T47D (cell line): ENCODE measurements around the gene SLC6A6.

Source experiments
- DNase-seq, 2 experiments: peaks; one replicate each; pipeline versions ENCODE4 v3.0.0 to v3.0.0-alpha.2; 2011 to 2012; ENCODE audit warnings: low read depth in 1 of 2, low spot score in 1 of 2
- JUND ChIP-seq: IDR thresholded peaks from 2 replicates; pipeline ENCODE4 v1.6.1; 2012; ENCODE audit warnings: low read depth
- in situ Hi-C: cut with HindIII; loops from 2 replicates; pipeline ENCODE4 v1.10.0; 2016; ENCODE audit warnings: low sequenced_read_pairs, low pct_unique_long_range_greater_than_20kb

The SLC6A6 gene

DNA sequence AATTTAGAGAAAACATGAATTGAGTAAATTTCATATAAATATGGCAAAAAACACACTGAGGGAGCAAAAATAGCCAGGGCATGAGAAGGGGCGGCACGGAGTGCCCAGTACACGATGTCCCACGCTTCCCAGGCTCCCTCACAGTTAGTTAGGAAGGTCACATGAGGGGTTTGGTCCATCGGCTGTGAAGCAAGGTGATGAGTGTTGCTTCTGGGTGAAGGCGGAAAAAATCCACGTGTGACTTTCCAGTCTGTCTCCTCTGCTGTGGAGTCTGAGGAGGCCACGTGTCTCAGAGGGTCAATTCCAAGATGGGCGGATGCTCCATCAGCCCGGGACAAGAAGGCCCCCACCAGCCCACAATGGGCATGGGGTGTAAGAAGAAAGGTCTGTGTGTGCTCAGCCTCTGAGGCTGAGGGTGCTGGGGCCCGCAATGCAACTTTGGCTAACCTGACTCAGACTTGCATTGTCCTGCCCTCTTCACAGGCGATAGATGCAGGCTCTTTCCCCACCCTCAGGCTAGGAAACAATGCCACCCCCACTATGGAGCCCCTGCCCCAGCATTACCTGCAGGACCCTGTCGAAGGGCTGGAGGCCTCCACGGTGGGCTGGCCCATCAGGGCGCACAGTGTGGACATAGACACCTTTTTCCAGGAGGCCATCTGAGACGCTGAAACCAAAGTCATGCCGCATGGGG, 92.0 kb downstream of the SLC6A6 start:
- TF ChIP-seq JUND, result no peak
- in situ Hi-C loops, result no loop called here
- no peak for DNase-seq

- DNase-seq, result no peak
- in situ Hi-C loops, result no loop called here
- no peak for TF ChIP-seq JUND
These were observed 92.5 kb downstream of the SLC6A6 start for GRCh38 chr3:14494973-14495300.

- no peak for DNase-seq
- TF ChIP-seq JUND, result no peak
- in situ Hi-C loops, result no loop called here
These were observed 93.9 kb downstream of the SLC6A6 start for GRCh38 chr3:14496351-14496750.

DNA sequence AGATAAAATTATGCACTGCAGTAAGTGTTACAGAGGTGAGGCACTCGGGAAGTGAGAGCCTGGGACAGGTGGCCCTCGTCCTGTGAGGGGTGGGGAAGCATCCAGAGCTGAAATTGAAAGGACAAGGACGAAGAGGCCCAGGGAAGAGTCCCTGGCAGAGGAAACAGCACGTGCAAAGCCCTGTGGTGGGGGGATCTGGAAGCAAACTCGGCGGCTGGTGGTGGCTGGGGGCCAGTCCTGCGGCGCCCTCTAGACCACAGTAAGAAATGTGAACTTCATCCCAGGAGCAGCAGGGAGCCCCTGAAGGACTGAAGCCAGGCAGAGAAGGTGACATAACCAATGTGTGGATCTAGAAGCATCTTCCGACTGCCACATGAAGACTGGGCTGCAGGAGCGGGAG, 94.9 kb downstream of the SLC6A6 start:
- in situ Hi-C loops, result no loop called here
- DNase-seq, result no peak
- TF ChIP-seq JUND, result no peak

DNA sequence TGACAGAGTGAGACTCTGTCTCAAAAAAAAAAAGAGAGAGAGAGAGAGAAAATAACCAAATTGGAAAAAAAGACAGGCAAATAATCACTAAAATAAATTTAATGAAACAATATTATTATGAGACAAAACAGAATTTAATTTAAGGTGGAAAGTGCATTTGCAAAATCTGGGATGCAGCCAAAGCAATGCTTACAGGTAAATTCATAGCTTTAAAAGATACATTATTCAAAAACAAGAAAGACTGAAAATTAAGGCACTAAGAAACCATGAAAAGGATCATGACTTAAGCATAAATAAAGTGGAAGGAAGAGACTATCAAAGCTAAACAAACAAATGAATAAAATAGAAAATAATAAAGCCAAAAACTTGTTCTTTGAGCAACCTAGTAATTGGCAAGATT, 100.1 kb downstream of the SLC6A6 start:
- in situ Hi-C loops, result no loop called here
- TF ChIP-seq JUND, result no peak
- DNase-seq, result no peak

DNA sequence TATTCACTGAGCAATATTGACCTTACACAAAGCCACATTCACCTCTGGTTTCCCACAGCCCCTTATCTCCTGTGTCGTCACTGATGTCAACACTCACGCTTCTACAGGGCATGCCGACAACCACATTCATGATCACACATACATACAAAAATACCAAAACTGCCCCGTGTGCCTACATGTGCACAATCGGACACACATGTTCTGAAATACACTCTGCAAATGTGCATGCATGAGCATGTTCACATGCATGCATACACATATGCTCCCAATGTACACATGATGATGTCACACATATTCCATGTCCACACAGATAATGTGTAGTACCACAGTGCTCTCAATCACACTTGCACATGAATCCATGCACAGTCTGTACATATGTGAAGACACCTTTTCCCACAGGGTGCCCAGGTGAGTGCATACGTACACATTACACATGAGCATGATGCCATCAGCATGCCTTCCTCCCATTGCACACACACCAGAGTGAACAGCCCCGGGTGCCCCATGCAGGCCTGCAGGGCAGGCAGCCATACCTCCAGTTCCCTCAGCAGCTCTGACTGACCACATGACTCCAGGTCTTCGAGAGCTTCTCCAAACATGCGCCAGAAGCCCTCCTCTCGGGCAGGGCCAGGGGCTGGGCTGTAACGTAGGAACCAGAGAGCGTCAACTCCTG, 100.8 kb downstream of the SLC6A6 start:
- in situ Hi-C loops, result no loop called here
- DNase-seq, result no peak
- TF ChIP-seq JUND, result no peak

DNA sequence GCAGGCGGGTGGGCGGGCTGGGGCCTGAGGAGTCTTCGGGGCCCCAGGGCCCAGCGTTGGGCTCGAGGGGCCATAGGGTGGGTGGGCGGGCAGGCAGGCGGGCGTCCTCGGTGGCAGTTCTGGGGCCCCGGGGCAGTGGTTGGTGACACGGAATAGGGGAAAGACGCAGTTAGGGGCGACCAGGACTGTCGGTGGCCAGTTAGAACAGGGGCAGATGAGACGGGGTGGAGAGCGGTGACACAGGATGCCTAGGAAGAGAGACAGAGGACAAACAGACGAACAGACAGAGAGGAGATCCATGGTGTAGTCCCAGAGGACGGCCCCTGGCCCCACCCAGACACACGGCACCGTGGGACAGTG, 101.3 kb downstream of the SLC6A6 start:
- DNase-seq, result no peak
- no peak for TF ChIP-seq JUND
- in situ Hi-C loops, result no loop called here

GRCh38 chr3:14505001-14505802, 102.8 kb downstream of the SLC6A6 start:
- no peak for TF ChIP-seq JUND

DNA sequence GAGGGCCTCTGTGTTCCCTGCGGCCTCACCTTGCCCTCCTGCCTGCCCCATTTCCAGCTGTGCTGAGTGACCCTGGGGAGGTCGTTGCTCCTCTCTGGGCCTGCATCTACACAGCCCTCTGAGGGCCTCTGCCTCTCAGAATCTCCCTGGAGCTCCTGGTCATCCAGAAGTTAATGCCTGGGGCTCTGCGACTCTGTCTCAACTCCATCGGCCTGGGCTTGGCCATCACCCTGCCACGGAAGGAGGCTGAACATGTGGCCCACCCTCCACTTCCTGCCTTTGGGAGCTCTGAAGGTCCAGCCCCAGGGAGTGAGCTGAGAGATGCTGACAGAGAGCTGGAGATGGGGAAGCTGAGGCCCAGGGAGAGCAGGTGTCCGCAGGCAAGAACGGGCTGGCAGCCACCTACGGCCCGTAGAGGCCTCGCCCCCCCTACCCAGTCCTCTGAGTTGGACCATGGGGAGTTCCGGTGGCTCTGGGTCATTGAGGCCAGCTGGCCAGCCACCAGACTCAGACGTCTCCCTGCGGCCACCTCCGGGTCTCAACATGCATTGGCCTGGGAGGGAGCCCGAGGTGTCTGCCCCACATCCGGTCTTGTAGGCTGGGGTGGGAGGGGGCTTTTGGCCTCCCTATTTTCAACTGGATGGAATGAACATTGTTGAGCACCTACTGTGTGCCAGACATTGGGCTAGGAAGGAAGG, 103.5 kb downstream of the SLC6A6 start:
- in situ Hi-C loops, result no loop called here
- no peak for TF ChIP-seq JUND
- DNase-seq, result no peak

More at GRCh38 chr3:14505001-14505802, 102.8 kb downstream of the SLC6A6 start:
- DNase-seq, result no peak
- in situ Hi-C loops, result no loop called here

DNA sequence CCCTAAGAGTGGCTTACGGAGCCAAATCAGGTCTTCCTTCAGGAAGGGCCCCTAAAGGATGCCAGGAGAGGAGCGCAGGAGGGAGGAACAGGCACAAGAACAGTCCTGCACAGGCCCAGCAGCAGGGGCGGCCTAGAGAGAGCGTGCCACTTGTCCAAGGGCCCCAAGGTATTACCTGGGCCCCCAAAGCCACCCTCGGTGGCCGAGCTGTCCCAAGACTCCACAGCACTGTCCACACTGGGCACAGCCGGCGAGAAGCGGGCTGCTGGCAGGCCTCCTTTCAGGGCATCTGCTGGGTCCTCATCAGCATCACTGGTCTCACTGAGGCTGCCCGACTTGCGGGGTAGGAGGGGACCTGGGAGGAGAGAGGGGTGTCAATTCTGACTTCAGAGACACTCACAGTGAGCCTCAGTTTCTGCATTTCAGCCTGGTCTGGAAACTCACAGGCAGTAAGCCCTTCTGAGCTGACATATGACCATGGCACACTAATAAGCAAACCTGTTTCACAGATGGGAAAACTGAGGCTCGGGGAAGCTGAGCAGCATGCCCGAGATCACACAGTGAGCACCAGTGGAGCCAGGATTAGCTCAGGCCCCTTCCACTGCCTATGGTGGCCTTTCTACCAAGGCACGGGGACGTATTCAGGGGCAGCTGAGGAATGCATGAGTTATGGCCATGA, 104.4 kb downstream of the SLC6A6 start:
- no peak for TF ChIP-seq JUND
- no peak for DNase-seq
- in situ Hi-C loops, result no loop called here

- no peak for TF ChIP-seq JUND
- in situ Hi-C loops, result no loop called here
- DNase-seq, result peak in 1 of 2 experiments; percentile 68
These were observed 104.9 kb downstream of the SLC6A6 start for GRCh38 chr3:14507305-14507741.
